K562 (cell line): ENCODE measurements around the gene DEF6. TPM values are rescaled to one million over a fixed set of nuclear protein-coding genes. Genes with fewer than 3 reads are reported as not detected.

ENCODE experiments used
- ATAC-seq: fragments of 200-7000 bp; cut with Tn5 transposase; 3 replicates; pipeline ENCODE4 v1.9.1; 2020; ENCODE audit warnings: moderate library complexity
- BruUV-seq: library from RNA; stranded (reverse); fragments of 400-500 nt; replicated peaks from 2 replicates; lab custom pipeline; 2021; lab: Mats Ljungman, UMichigan
- CTCF ChIA-PET: fragments of 300-600 bp; formaldehyde crosslinking; extraction: SDS; loops from one replicate; lab custom pipeline; 2021; ENCODE audit warnings: low intra/inter-chr PET ratio; lab: Yijun Ruan, JAX
- POLR2A ChIA-PET: fragments of 300-600, 350-650 bp; sonication (Branson Sonifier 250); formaldehyde crosslinking; extraction: SDS; loops from one replicate; lab custom pipeline; 2021; ENCODE audit warnings: antibody characterized with exemption, inconsistent platforms; lab: Yijun Ruan, JAX
- DNase-seq, 4 experiments: peaks; one replicate each; pipeline versions ENCODE4 v3.0.0 to v3.0.0-alpha.2; 2011 to 2018; ENCODE audit warnings: low spot score in 3 of 4, mixed read lengths in 3 of 4; ENCODE audit errors: extremely low read depth in 1 of 4
- FAIRE-seq: peaks from 2 replicates; lab custom pipeline; 2011; peaks lifted over from hg19 to GRCh38; lab: Jason Lieb, UNC
- H2AFZ ChIP-seq: 2 replicates; pipeline ENCODE4 v1.6.0; 2011; ENCODE audit warnings: low read depth, low read length, control low read depth, inconsistent platforms
- H3K27ac ChIP-seq: fragments of 200-600 bp; 3 replicates; pipeline ENCODE4 v1.8.0; 2011; ENCODE audit warnings: low read depth, mild to moderate bottlenecking, control low read depth, inconsistent platforms, low read length, moderate library complexity, mixed read lengths; ENCODE audit errors: extremely low read depth
- H3K27me3 ChIP-seq, 2 experiments: fragments of 300-600 bp in 1 of 2; 2 replicates in 1 of 2; 3 replicates in 1 of 2; pipeline versions ENCODE4 v1.6.0 to v1.8.0; 2011; ENCODE audit warnings: inconsistent platforms in 2 of 2, low read length in 2 of 2, mild to moderate bottlenecking in 1 of 2, mixed read lengths in 1 of 2, moderate library complexity in 1 of 2; ENCODE audit not compliant: control insufficient read depth in 2 of 2, insufficient read depth in 2 of 2
- H3K36me3 ChIP-seq: fragments of 300-600 bp; 3 replicates; pipeline ENCODE4 v1.8.0; 2011; ENCODE audit warnings: mild to moderate bottlenecking, low read length, inconsistent platforms; ENCODE audit not compliant: control insufficient read depth, insufficient read depth
- H3K4me1 ChIP-seq, 2 experiments: fragments of 200-600 bp in 1 of 2; replicated peaks in 1 of 2; 2 replicates in 1 of 2; 3 replicates in 1 of 2; pipeline versions ENCODE4 v1.5.1 to v1.8.0; 2011; ENCODE audit warnings: inconsistent platforms in 2 of 2, low read length in 2 of 2, mild to moderate bottlenecking in 1 of 2, mixed read lengths in 1 of 2, moderate library complexity in 1 of 2; ENCODE audit not compliant: control insufficient read depth in 2 of 2, insufficient read depth in 2 of 2
- H3K4me2 ChIP-seq: 2 replicates; pipeline ENCODE4 v1.6.1; 2011; ENCODE audit warnings: low read length, control low read depth, inconsistent platforms, mixed read lengths; ENCODE audit not compliant: insufficient read depth
- H3K4me3 ChIP-seq: fragments of 200-600 bp; sonication (generic), shearing (Covaris generic); 2 replicates; pipeline ENCODE4 v1.5.1; 2016; ENCODE audit warnings: control low read depth, inconsistent platforms
- H3K79me2 ChIP-seq: fragments of 200-600 bp; 3 replicates; pipeline ENCODE4 v1.8.0; 2011; ENCODE audit warnings: low read length, inconsistent platforms; ENCODE audit not compliant: control insufficient read depth, insufficient read depth
- H3K9ac ChIP-seq, 2 experiments: 2 replicates each; pipeline versions ENCODE4 v1.6.0 to v1.6.1; 2011; ENCODE audit warnings: low read depth in 2 of 2, low read length in 2 of 2, control low read depth in 1 of 2, inconsistent platforms in 1 of 2, mild to moderate bottlenecking in 1 of 2, mixed read lengths in 1 of 2; ENCODE audit not compliant: insufficient read depth in 1 of 2
- H3K9me1 ChIP-seq: one replicate; pipeline ENCODE4 v1.6.0; 2011; ENCODE audit warnings: inconsistent platforms, mild to moderate bottlenecking, low read length, moderate library complexity; ENCODE audit not compliant: control insufficient read depth, insufficient read depth
- H3K9me3 ChIP-seq: replicated peaks from 2 replicates; pipeline ENCODE4 v1.5.1; 2011; ENCODE audit warnings: low read depth, low read length, inconsistent platforms; ENCODE audit not compliant: control insufficient read depth, insufficient read depth
- H4K20me1 ChIP-seq: replicated peaks from 2 replicates; pipeline ENCODE4 v1.6.1; 2011; ENCODE audit warnings: low read length, inconsistent platforms, mixed read lengths; ENCODE audit not compliant: control insufficient read depth, insufficient read depth
- BCOR ChIP-seq: fragments of 450-650 bp; IDR thresholded peaks from 2 replicates; pipeline ENCODE4 v1.6.1; 2016
- ELF1 ChIP-seq: fragments of 200-800 bp; sonication (Bioruptor generic); IDR thresholded peaks from 2 replicates; pipeline ENCODE4 v1.6.1; 2016; ENCODE audit warnings: missing genetic modification characterization, missing compliant biosample characterization
- HIVEP1 ChIP-seq: fragments of 250-450 bp; sonication (Bioruptor Pico); IDR thresholded peaks from 2 replicates; pipeline ENCODE4 v1.4.0; 2020; ENCODE audit warnings: mild to moderate bottlenecking
- IRF9 ChIP-seq: fragments of 450-650 bp; IDR thresholded peaks from 2 replicates; pipeline ENCODE4 v1.6.1; 2016; ENCODE audit warnings: missing biosample characterization, missing genetic modification characterization
- KDM1A ChIP-seq, 2 experiments: fragments of 450-650 bp; IDR thresholded peaks; 2 replicates each; pipeline ENCODE4 v1.6.1; 2016; ENCODE audit warnings: mild to moderate bottlenecking in 2 of 2
- MCM3 ChIP-seq: fragments of 450-650 bp; IDR thresholded peaks from 2 replicates; pipeline ENCODE4 v1.6.1; 2016
- NRF1 ChIP-seq, 2 experiments: fragments of 450-650 bp; IDR thresholded peaks in 1 of 2; conservative IDR thresholded peaks in 1 of 2; 2 replicates each; pipeline ENCODE4 v1.6.1; 2014; ENCODE audit warnings: mild to moderate bottlenecking in 2 of 2
- OTX1 ChIP-seq: fragments of 450-650 bp; formaldehyde crosslinking; IDR thresholded peaks from 2 replicates; pipeline ENCODE4 v1.4.0; 2022; ENCODE audit warnings: mild to moderate bottlenecking
- PTTG1 ChIP-seq: fragments of 450-650 bp; IDR thresholded peaks from 2 replicates; pipeline ENCODE4 v1.6.1; 2016; ENCODE audit warnings: low read depth, mild to moderate bottlenecking, missing genetic modification characterization, missing compliant biosample characterization
- RBM25 ChIP-seq: fragments of 200-400 bp; formaldehyde crosslinking; IDR thresholded peaks from 2 replicates; pipeline ENCODE4 v1.6.1; 2018; ENCODE audit warnings: low read length, low read depth, moderate library complexity; ENCODE audit not compliant: severe bottlenecking
- SRF ChIP-seq, 2 experiments: fragments of 250-450, 450-650 bp in 1 of 2; sonication (Bioruptor Pico) in 1 of 2; sonication (generic) in 1 of 2; formaldehyde crosslinking; IDR thresholded peaks; 2 replicates each; pipeline versions ENCODE4 v1.5.0 to v1.5.1; 2020 to 2022; ENCODE audit warnings: mild to moderate bottlenecking in 1 of 2, missing genetic modification reagents in 1 of 2
- STAT5A ChIP-seq: IDR thresholded peaks from 2 replicates; pipeline ENCODE4 v1.6.1; 2012; ENCODE audit warnings: low read length, inconsistent platforms, borderline replicate concordance
- TSC22D4 ChIP-seq: fragments of 450-650 bp; IDR thresholded peaks from 2 replicates; pipeline ENCODE4 v1.6.1; 2016; ENCODE audit warnings: missing genetic modification characterization, missing biosample characterization, control low read depth
- ZFP1 ChIP-seq: fragments of 450-650 bp; formaldehyde crosslinking; IDR thresholded peaks from 2 replicates; pipeline ENCODE4 v1.4.0; 2020; ENCODE audit warnings: mild to moderate bottlenecking, mixed read lengths
- ZNF133 ChIP-seq: fragments of 250-450 bp; sonication (Bioruptor Pico); IDR thresholded peaks from 2 replicates; pipeline ENCODE4 v1.4.0; 2020; ENCODE audit warnings: mild to moderate bottlenecking
- ZNF699 ChIP-seq: fragments of 250-450 bp; sonication (Bioruptor Pico); IDR thresholded peaks from 2 replicates; pipeline ENCODE4 v1.8.0; 2021; ENCODE audit warnings: mild to moderate bottlenecking, moderate library complexity; ENCODE audit not compliant: insufficient replicate concordance
- WGBS: fragments of 100-300 bp; shearing (Covaris generic); methylation state at CpG from one replicate; pipeline ENCODE4 v1.1.6; 2016; ENCODE audit warnings: low coverage, mixed read lengths; ENCODE audit not compliant: insufficient coverage; ENCODE audit errors: missing lambda C conversion rate; 5-methylcytosine and 5-hydroxymethylcytosine counted together
- in situ Hi-C: fragments of 300-500 bp; cut with MboI; formaldehyde crosslinking; loops from 4 replicates; pipeline ENCODE4 v1.15.0; 2018; ENCODE audit warnings: inconsistent platforms, mixed read lengths
- intact Hi-C: fragments of 100-400 bp; cut with micrococcal nuclease; formaldehyde crosslinking; loops from 2 replicates; pipeline ENCODE4 v1.14.2; 2022
- polyA plus RNA-seq, 8 experiments: library from polyadenylated mRNA; depleted of rRNA in 4 of 8; stranded (reverse) in 5 of 8; unstranded in 3 of 8; fragments of >200 nt; fragmentation: Nextera tagmentation in 2 of 8; fragmentation: Illumina TruSeq in 1 of 8; extraction: Ambion mirVana in 2 of 8; extraction: Trizol in 1 of 8; gene quantifications; 2 replicates each; pipeline versions ENCODE4 v1.2.1 to v1.2.3, GENCODE V29; 2011 to 2014; ENCODE audit warnings: inconsistent platforms in 1 of 8, missing spikeins in 1 of 8
- total RNA-seq, 7 experiments: library from RNA; depleted of rRNA in 6 of 7; stranded (reverse); fragments of >200 nt in 6 of 7; fragmentation: Illumina TruSeq in 2 of 7; extraction: Trizol in 2 of 7; gene quantifications; 2 replicates each; pipeline versions ENCODE4 v1.2.1 to v1.2.3, GENCODE V29; 2011 to 2021; ENCODE audit warnings: low replicate concordance in 1 of 7

The DEF6 gene
- total and polyA plus RNA-seq, 9 of the 15 experiments (the other 6 are each of a cell fraction or from before 2014, with no cell fraction given), result 1.3 to 44.6 (median 22.7) TPM

GRCh38 chr6:35366204-35366596, 68.6 kb downstream of the DEF6 start:
- Histone ChIP-seq H3K4me2 (no peak overlapping the region), H4K20me1 (0 out of 2 replicates have a peak, but pooled peaks cover 4% of the 10 kb centered on the region), H3K9me1 (no peaks in the 10 kb centered on the region), H3K27ac (no peak overlapping the region), H2AFZ (no peak overlapping the region), H3K36me3 (no peaks in the 10 kb centered on the region), H3K27me3 (no peaks in the 10 kb centered on the region), H3K79me2 (peaks cover 39% of the 10 kb centered on the region), H3K4me3 (no peak overlapping the region), H3K4me1 (peaks cover 32 to 76% of the 10 kb centered on the region in 2 experiments), H3K9me3 (no peaks in the 10 kb centered on the region), H3K9ac (no peak overlapping the region)
- CTCF ChIA-PET, result no interaction called here
- intact Hi-C loops (no loop called here), in situ Hi-C loops (no loop called here)
- TF ChIP-seq RBM25 (peak; percentile 48), BCOR (0 out of 2 replicates have a peak, but pooled peaks have one; percentile 25), TSC22D4 (tag) (0 out of 2 replicates have a peak, but pooled peaks have one; percentile 33), KDM1A (IDR thresholded peaks at IDR 0.05) (peak; percentile 54 to 58), NRF1 (conservative IDR thresholded peaks at IDR 0.05 in 1 of 2, IDR thresholded peaks at IDR 0.05 in 1 of 2) (no peak)
- FAIRE-seq (no peak), DNase-seq (no peak), ATAC-seq (no peak)
- POLR2A ChIA-PET, result no interaction called here
- no TSS peak for BruUV-seq

GRCh38 chr6:35367646-35368037, 70.0 kb downstream of the DEF6 start:
- intact Hi-C loops, result no loop called here
- peaks cover 41% of the 10 kb centered on the region for H3K79me2 ChIP-seq
- DNase-seq (no peak), FAIRE-seq (no peak), ATAC-seq (no peak)
- no peak overlapping the region for H2AFZ ChIP-seq
- no peak overlapping the region for H3K4me3 ChIP-seq
- H3K9ac ChIP-seq, result peak overlapping the region in 1 of 2 experiments; percentile 22; a peak in 1 of 4 replicates
- no peaks in the 10 kb centered on the region for H3K27me3 ChIP-seq
- WGBS, result 72% methylated on average over 5 of the region's 5 CpGs
- no peaks in the 10 kb centered on the region for H3K9me3 ChIP-seq
- POLR2A ChIA-PET, result interaction anchor here (0.6 to 1.9 kb wide), 3 partner anchors 9 to 624 kb away, joined by 3 to 5 read pairs (median 3); no protein-coding TSS in a partner anchor
- H3K36me3 ChIP-seq, result no peaks in the 10 kb centered on the region; the same call in 2 of the 3 replicates
- CTCF ChIA-PET, result no interaction called here
- no peak overlapping the region for H3K27ac ChIP-seq
- no TSS peak for BruUV-seq
- H3K9me1 ChIP-seq, result no peaks in the 10 kb centered on the region
- H3K4me1 ChIP-seq, result peaks cover 29 to 71% of the 10 kb centered on the region in 2 experiments
- in situ Hi-C loops, result no loop called here
- peaks cover 8% of the 10 kb centered on the region; the same call in 1 of the 2 replicates for H4K20me1 ChIP-seq
- no peak overlapping the region for H3K4me2 ChIP-seq
- TF ChIP-seq HIVEP1 (no peak), ZFP1 (no peak), SRF (CRISPR knock-in tag; IDR thresholded peaks at IDR 0.05) (no peak), ZNF699 (CRISPR knock-in tag) (no peak), STAT5A (no peak), ZNF133 (CRISPR knock-in tag) (no peak), PTTG1 (no peak), ELF1 (no peak), OTX1 (CRISPR knock-in tag) (no peak), IRF9 (tag) (no peak), MCM3 (no peak)
